Kidney (tissue), 14 donors: ENCODE results near the gene SEMA6A. TPM values are rescaled to one million over a fixed set of nuclear protein-coding genes. Genes with fewer than 3 reads are reported as not detected.
A peak's percentile ranks its signal among the peaks of the same experiment; 100 is the strongest.

Experiments used
- DNase-seq, 5 donors: peaks; one replicate each; pipeline ENCODE4 v3.0.0-alpha.2; 2013 to 2020
- FAIRE-seq: peaks from 2 replicates; lab custom pipeline; 2012; peaks lifted over from hg19 to GRCh38; lab: Jason Lieb, UNC
- H3K27ac ChIP-seq, 2 donors: one replicate each; pipeline ENCODE4 v1.7.0; 2013; ENCODE audit warnings: low read depth in 2 of 2, low read length in 2 of 2, inconsistent platforms in 1 of 2
- H3K27me3 ChIP-seq: one replicate; pipeline ENCODE4 v1.7.1; 2013; ENCODE audit warnings: low read length, inconsistent platforms; ENCODE audit not compliant: control insufficient read depth, insufficient read depth
- H3K36me3 ChIP-seq, 3 donors: one replicate each; pipeline versions ENCODE4 v1.7.0 to v1.7.1; 2013; ENCODE audit warnings: low read length in 3 of 3, control low read depth in 1 of 3, inconsistent platforms in 1 of 3; ENCODE audit not compliant: insufficient read depth in 3 of 3, control insufficient read depth in 2 of 3
- H3K4me1 ChIP-seq, 3 donors: one replicate each; pipeline versions ENCODE4 v1.7.0 to v1.7.1; 2013; ENCODE audit warnings: low read length in 3 of 3, inconsistent platforms in 1 of 3, low read depth in 1 of 3; ENCODE audit not compliant: control insufficient read depth in 2 of 3, insufficient read depth in 2 of 3
- H3K4me3 ChIP-seq, 3 donors: one replicate each; pipeline versions ENCODE4 v1.7.0 to v1.8.1; 2013; ENCODE audit warnings: low read length in 3 of 3, control low read depth in 1 of 3, inconsistent platforms in 1 of 3
- H3K9ac ChIP-seq, 3 donors: one replicate each; pipeline versions ENCODE4 v1.7.0 to v1.7.1; 2013; ENCODE audit warnings: low read length in 3 of 3, control low read depth in 1 of 3, inconsistent platforms in 1 of 3
- H3K9me3 ChIP-seq, 3 donors: one replicate each; pipeline versions ENCODE4 v1.7.0 to v1.7.1; 2013; ENCODE audit warnings: low read length in 3 of 3, control low read depth in 1 of 3, inconsistent platforms in 1 of 3; ENCODE audit not compliant: control insufficient read depth in 2 of 3, insufficient read depth in 1 of 3
- CTCF ChIP-seq: IDR thresholded peaks from 3 replicates; pipeline ENCODE4 v1.5.1; 2012; ENCODE audit warnings: mild to moderate bottlenecking, moderate library complexity, borderline replicate concordance; ENCODE audit not compliant: insufficient read depth; ENCODE audit errors: extremely low read depth
- intact Hi-C: fragments of 100-400 bp; cut with DNase I; formaldehyde crosslinking; loops from one replicate; pipeline ENCODE4 v1.11.1; 2022
- polyA plus RNA-seq: library from polyadenylated mRNA; stranded (reverse); fragments of 350-450 nt; fragmentation: Illumina TruSeq; extraction: RNeasy Lipid Tissue Mini Kit (QIAGEN cat#74804); gene quantifications from one replicate; pipeline ENCODE4 v1.2.3, GENCODE V29; 2014; ENCODE audit warnings: low read depth, low replicate concordance; ENCODE audit not compliant: insufficient read depth
- total RNA-seq: library from RNA; stranded (reverse); fragmentation: NEBNext Ultra II Directional; extraction: Animal tissue kit (Norgen Biotek cat#: 25700); gene quantifications from one replicate; pipeline ENCODE4 v1.2.1, GENCODE V29; 2021
- donor health status: control.
- donor health status: control.
- donor health status: control.
- donor health status: control.
- donor health status: control.
- donor health status: DM: yes; HTN: yes; CAD: no.
- donor health status: Normal renal cell carcinoma (clear cell type).

The SEMA6A gene
- total and polyA plus RNA-seq, 2 donors from 2014 or later = 4.0 to 51.6 TPM

DNA sequence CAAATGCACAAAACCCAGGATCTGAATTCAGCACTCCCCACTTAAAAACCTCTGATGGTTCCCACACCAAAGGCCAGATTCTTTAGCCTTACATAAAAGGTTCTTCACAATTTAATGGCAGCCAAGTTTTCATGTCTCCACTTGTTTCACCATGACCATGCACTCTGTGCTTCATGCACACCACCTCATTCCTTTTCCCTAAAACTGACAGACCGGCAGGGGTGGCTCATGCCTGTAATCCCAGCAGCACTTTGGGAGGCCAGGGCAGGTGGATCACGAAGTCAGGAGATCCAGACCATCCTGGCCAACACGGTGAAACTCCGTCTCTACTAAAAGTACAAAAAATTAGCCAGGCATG is 150.4 kb downstream of the SEMA6A start:
- Histone ChIP-seq H3K27me3 (no peaks in the 10 kb centered on the region), H3K36me3 (no peaks in the 10 kb centered on the region), H3K9me3 (no peaks in the 10 kb centered on the region), H3K4me3 (no peak overlapping the region), H3K4me1 (no peaks in the 10 kb centered on the region), H3K9ac (no peak overlapping the region), H3K27ac (no peak overlapping the region)
- DNase-seq = no peak
- intact Hi-C loops = no loop called here
- TF ChIP-seq CTCF = no peak
- no peak for FAIRE-seq

DNA sequence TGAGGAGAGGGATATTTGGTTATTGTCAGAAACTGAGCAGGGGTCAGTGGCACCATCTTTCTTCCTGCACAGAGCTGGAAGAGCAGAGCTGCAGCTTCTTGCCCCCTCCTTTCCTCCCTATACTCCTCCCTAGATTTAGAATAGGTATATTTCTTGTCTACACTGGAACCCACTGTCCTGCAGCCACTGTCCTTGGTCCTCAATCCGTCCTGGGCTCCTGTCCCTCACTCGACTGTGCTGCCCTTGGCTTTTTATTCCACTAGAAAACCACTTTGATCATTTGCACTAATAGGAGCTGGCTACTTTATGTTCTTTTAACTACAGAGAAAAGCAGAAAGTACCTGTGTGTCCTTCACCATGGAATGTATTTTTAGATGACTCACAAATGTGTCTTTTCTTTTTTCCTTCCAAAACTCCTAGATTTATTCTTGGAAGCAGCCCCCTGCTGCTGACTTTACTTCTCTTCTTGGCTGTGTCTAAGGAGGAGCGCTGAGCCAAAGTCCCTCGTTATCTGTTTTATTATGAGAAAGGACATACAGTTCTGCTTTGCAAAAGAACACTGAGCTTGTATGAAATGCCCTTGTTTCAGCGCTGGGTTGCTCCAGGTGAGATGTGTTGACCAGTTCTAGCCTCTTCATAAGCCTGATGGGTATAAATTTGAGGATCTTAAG is 150.9 kb downstream of the SEMA6A start:
- DNase-seq (no peak), FAIRE-seq (no peak)
- Histone ChIP-seq H3K4me1 (no peaks in the 10 kb centered on the region), H3K9me3 (no peaks in the 10 kb centered on the region), H3K4me3 (no peak overlapping the region), H3K9ac (no peak overlapping the region), H3K27ac (no peak overlapping the region), H3K36me3 (no peaks in the 10 kb centered on the region), H3K27me3 (no peaks in the 10 kb centered on the region)
- TF ChIP-seq CTCF = no peak
- intact Hi-C loops = no loop called here

GRCh38 chr5:116423141-116423540 is 151.5 kb downstream of the SEMA6A start:
- Histone ChIP-seq H3K9ac (no peak overlapping the region), H3K4me1 (no peaks in the 10 kb centered on the region), H3K27me3 (no peaks in the 10 kb centered on the region), H3K36me3 (no peaks in the 10 kb centered on the region), H3K4me3 (no peak overlapping the region), H3K27ac (no peak overlapping the region), H3K9me3 (no peaks in the 10 kb centered on the region)
- peak in 3 of 5 donors; percentile 25 to 88 (median 71) for DNase-seq
- intact Hi-C loops = no loop called here
- FAIRE-seq = no peak
- no peak for TF ChIP-seq CTCF
